SIG-M5 treated with dmso at 0.1 percent for 504 hours (cell line): Measurements from ENCODE around the gene EEFSEC.

Experiments used
- DNase-seq: peaks from one replicate; lab custom pipeline; 2025; ENCODE audit not compliant: unreplicated experiment; lab: John Stamatoyannopoulos, UW

Gene EEFSEC

GRCh38 chr3:128364808-128365360, 211.6 kb downstream of the EEFSEC start:
- DNase-seq: no peak

- DNase-seq: no peak
Observed at GRCh38 chr3:128366136-128366535, 212.9 kb downstream of the EEFSEC start.

GRCh38 chr3:128366652-128367051, 213.4 kb downstream of the EEFSEC start:
- no peak for DNase-seq

- DNase-seq: no peak
Observed at GRCh38 chr3:128367221-128367620, 213.9 kb downstream of the EEFSEC start.

GRCh38 chr3:128367761-128368160, 214.5 kb downstream of the EEFSEC start:
- DNase-seq: no peak

GRCh38 chr3:128368626-128369025, 215.3 kb downstream of the EEFSEC start:
- DNase-seq: no peak

GRCh38 chr3:128369121-128369703, 215.9 kb downstream of the EEFSEC start:
- DNase-seq: no peak

GRCh38 chr3:128369881-128370642, 216.8 kb downstream of the EEFSEC start:
- no peak for DNase-seq

- no peak for DNase-seq
Observed at GRCh38 chr3:128372281-128372680, 219.0 kb downstream of the EEFSEC start.

GRCh38 chr3:128372707-128373533, 219.6 kb downstream of the EEFSEC start:
- DNase-seq: no peak

- no peak for DNase-seq
Observed at GRCh38 chr3:128374746-128375445, 221.6 kb downstream of the EEFSEC start.

GRCh38 chr3:128376516-128376915, 223.2 kb downstream of the EEFSEC start:
- DNase-seq: no peak

GRCh38 chr3:128378631-128379347, 225.5 kb downstream of the EEFSEC start:
- no peak for DNase-seq

- DNase-seq: no peak
Observed at GRCh38 chr3:128379367-128380160, 226.3 kb downstream of the EEFSEC start.

GRCh38 chr3:128380295-128380694, 227.0 kb downstream of the EEFSEC start:
- no peak for DNase-seq

- DNase-seq: no peak
Observed at GRCh38 chr3:128380719-128381118, 227.4 kb downstream of the EEFSEC start.

GRCh38 chr3:128381609-128382008, 228.3 kb downstream of the EEFSEC start:
- no peak for DNase-seq

- no peak for DNase-seq
Observed at GRCh38 chr3:128382221-128382807, 229.0 kb downstream of the EEFSEC start.
